MCF 10A (cell line): ENCODE data around the gene GPHN. TPM values are rescaled to one million over a fixed set of nuclear protein-coding genes. Genes with fewer than 3 reads are reported as not detected.

Source experiments
- BruUV-seq: library from RNA; stranded (reverse); fragments of 400-500 nt; replicated peaks from 2 replicates; lab custom pipeline; 2021; lab: Mats Ljungman, UMichigan
- CTCF ChIA-PET: fragments of 300-600 bp; sonication (Branson Sonifier 250); formaldehyde crosslinking; extraction: SDS; loops from one replicate; lab custom pipeline; 2021; ENCODE audit warnings: antibody characterized with exemption, inconsistent platforms; lab: Yijun Ruan, JAX
- POLR2A ChIA-PET: fragments of 300-600, 350-650 bp; sonication (Branson Sonifier 250); formaldehyde crosslinking; extraction: SDS; loops from one replicate; lab custom pipeline; 2020; ENCODE audit warnings: antibody characterized with exemption, inconsistent platforms; lab: Yijun Ruan, JAX
- DNase-seq: peaks from one replicate; pipeline ENCODE4 v3.0.0-alpha.2; 2018; ENCODE audit not compliant: unreplicated experiment
- H3K27ac Mint-ChIP-seq: one replicate; pipeline ENCODE4 v1.8.0; 2022; ENCODE audit warnings: mild to moderate bottlenecking, low read depth, mixed read lengths; ENCODE audit not compliant: unreplicated experiment
- H3K27me3 Mint-ChIP-seq: one replicate; pipeline ENCODE4 v1.8.0; 2022; ENCODE audit warnings: mixed read lengths; ENCODE audit not compliant: insufficient read depth, unreplicated experiment
- H3K36me3 Mint-ChIP-seq: one replicate; pipeline ENCODE4 v1.8.0; 2022; ENCODE audit warnings: mild to moderate bottlenecking, moderate library complexity, mixed read lengths; ENCODE audit not compliant: insufficient read depth, unreplicated experiment
- H3K4me1 Mint-ChIP-seq: one replicate; pipeline ENCODE4 v1.8.0; 2022; ENCODE audit warnings: mixed read lengths; ENCODE audit not compliant: insufficient read depth, unreplicated experiment
- H3K4me3 Mint-ChIP-seq: one replicate; pipeline ENCODE4 v1.8.0; 2022; ENCODE audit warnings: mild to moderate bottlenecking, moderate library complexity, mixed read lengths; ENCODE audit not compliant: unreplicated experiment
- H3K9me3 Mint-ChIP-seq: one replicate; pipeline ENCODE4 v1.8.0; 2022; ENCODE audit warnings: mixed read lengths; ENCODE audit not compliant: unreplicated experiment
- CTCF ChIP-seq: fragments of 200-600 bp; IDR thresholded peaks from one replicate; pipeline ENCODE4 v1.8.0; 2022; ENCODE audit warnings: antibody characterized with exemption, mild to moderate bottlenecking; ENCODE audit not compliant: unreplicated experiment
- intact Hi-C: fragments of 100-400 bp; cut with micrococcal nuclease; formaldehyde crosslinking; loops from 2 replicates; pipeline ENCODE4 v1.14.1; 2022
- total RNA-seq: library from RNA; stranded (reverse); gene quantifications from 2 replicates; pipeline ENCODE4 v1.2.3, GENCODE V29; 2022

The GPHN gene
- total RNA-seq, 1 experiment from 2014 or later: 26.8 TPM

GRCh38 chr14:66596241-66596985 lies 88.5 kb downstream of the GPHN start:
- no peaks in the 10 kb centered on the region for H3K27me3 Mint-ChIP-seq

GRCh38 chr14:66600416-66600815 lies 92.5 kb downstream of the GPHN start:
- TF ChIP-seq CTCF: no peak
- Mint-ChIP-seq H3K4me1 (peaks cover 8% of the 10 kb centered on the region), H3K27ac (no peak overlapping the region), H3K4me3 (no peak overlapping the region), H3K9me3 (no peaks in the 10 kb centered on the region), H3K36me3 (peaks cover 1% of the 10 kb centered on the region), H3K27me3 (no peaks in the 10 kb centered on the region)
- ChIA-PET POLR2A (interaction anchor here (0.6 to 1.0 kb wide), 3 partner anchors 11 to 93 kb away, joined by 3 to 5 read pairs (median 4); no protein-coding TSS in a partner anchor), CTCF (interaction anchor here (0.5 to 1.3 kb wide), 4 partner anchors 116 to 520 kb away, joined by 3 read pairs; no protein-coding TSS in a partner anchor)
- BruUV-seq: no TSS peak
- intact Hi-C loops: no loop called here
- peak; percentile 58 for DNase-seq

More at GRCh38 chr14:66596241-66596985, 88.5 kb downstream of the GPHN start:
- TF ChIP-seq CTCF: no peak
- Mint-ChIP-seq H3K27ac (no peak overlapping the region), H3K9me3 (peaks cover 7% of the 10 kb centered on the region), H3K4me3 (no peak overlapping the region), H3K36me3 (peaks cover 9% of the 10 kb centered on the region), H3K4me1 (peaks cover 8% of the 10 kb centered on the region)
- DNase-seq: no peak
- intact Hi-C loops: no loop called here
- BruUV-seq: no TSS peak
- CTCF ChIA-PET: interaction anchor here (0.9 kb wide), 1 partner anchor 88 kb away, joined by 3 read pairs; the partner anchor contains the start of gene GPHN
- POLR2A ChIA-PET: no interaction called here

GRCh38 chr14:66601932-66602578 lies 94.1 kb downstream of the GPHN start:
- POLR2A ChIA-PET: no interaction called here
- CTCF ChIA-PET: no interaction called here
- H3K9me3 Mint-ChIP-seq: no peaks in the 10 kb centered on the region
- intact Hi-C loops: no loop called here
- DNase-seq: no peak
- no peak overlapping the region for H3K27ac Mint-ChIP-seq
- BruUV-seq: no TSS peak
- no peaks in the 10 kb centered on the region for H3K36me3 Mint-ChIP-seq
- H3K4me1 Mint-ChIP-seq: peaks cover 8% of the 10 kb centered on the region
- no peak for TF ChIP-seq CTCF
- H3K4me3 Mint-ChIP-seq: no peak overlapping the region
- H3K27me3 Mint-ChIP-seq: no peaks in the 10 kb centered on the region

- ChIA-PET CTCF (interaction anchor here (1.0 kb wide), 1 partner anchor 21 kb away, joined by 3 read pairs; no protein-coding TSS in a partner anchor), POLR2A (no interaction called here)
- TF ChIP-seq CTCF: no peak
- no TSS peak for BruUV-seq
- Mint-ChIP-seq H3K4me3 (no peak overlapping the region), H3K27ac (no peak overlapping the region), H3K36me3 (no peaks in the 10 kb centered on the region), H3K9me3 (no peaks in the 10 kb centered on the region), H3K4me1 (peaks cover 8% of the 10 kb centered on the region), H3K27me3 (no peaks in the 10 kb centered on the region)
- intact Hi-C loops: no loop called here
- DNase-seq: no peak
These were observed 96.0 kb downstream of the GPHN start for GRCh38 chr14:66603945-66604344.
